Ovary (tissue), 3 donors: ENCODE results near the gene UMOD.

Experiments used
- CTCF ChIP-seq, 3 donors: fragments of 450-650 bp in 2 of 3; fragments of 200-600 bp in 1 of 3; IDR thresholded peaks; one replicate each; pipeline versions ENCODE4 v1.5.1 to v1.8.0; 2016 to 2022; ENCODE audit warnings: antibody characterized with exemption in 3 of 3, mild to moderate bottlenecking in 1 of 3
- EP300 ChIP-seq: sonication (generic); formaldehyde crosslinking; IDR thresholded peaks from one replicate; pipeline ENCODE4 v1.6.1; 2017; ENCODE audit warnings: antibody characterized with exemption
- POLR2A ChIP-seq: fragments of 450-650 bp; IDR thresholded peaks from one replicate; pipeline ENCODE4 v1.6.1; 2017; ENCODE audit warnings: antibody characterized with exemption, mild to moderate bottlenecking, moderate library complexity
- donor health status: DM: no; HTN: no; CAD: no.

GRCh38 chr16:20315764-20316163, 36.8 kb downstream of the UMOD start:
- TF ChIP-seq EP300 (no peak), CTCF (IDR thresholded peaks at IDR 0.05) (no peak), POLR2A (no peak)
